ENCODE data around the gene SH2D2A. TPM values are rescaled to one million over a fixed set of nuclear protein-coding genes. Genes with fewer than 3 reads are reported as not detected.

The SH2D2A gene
- total RNA-seq, 4 donors from 2014 or later = 2.7 to 13.5 (median 6.5) TPM; not detected in 1

DNA sequence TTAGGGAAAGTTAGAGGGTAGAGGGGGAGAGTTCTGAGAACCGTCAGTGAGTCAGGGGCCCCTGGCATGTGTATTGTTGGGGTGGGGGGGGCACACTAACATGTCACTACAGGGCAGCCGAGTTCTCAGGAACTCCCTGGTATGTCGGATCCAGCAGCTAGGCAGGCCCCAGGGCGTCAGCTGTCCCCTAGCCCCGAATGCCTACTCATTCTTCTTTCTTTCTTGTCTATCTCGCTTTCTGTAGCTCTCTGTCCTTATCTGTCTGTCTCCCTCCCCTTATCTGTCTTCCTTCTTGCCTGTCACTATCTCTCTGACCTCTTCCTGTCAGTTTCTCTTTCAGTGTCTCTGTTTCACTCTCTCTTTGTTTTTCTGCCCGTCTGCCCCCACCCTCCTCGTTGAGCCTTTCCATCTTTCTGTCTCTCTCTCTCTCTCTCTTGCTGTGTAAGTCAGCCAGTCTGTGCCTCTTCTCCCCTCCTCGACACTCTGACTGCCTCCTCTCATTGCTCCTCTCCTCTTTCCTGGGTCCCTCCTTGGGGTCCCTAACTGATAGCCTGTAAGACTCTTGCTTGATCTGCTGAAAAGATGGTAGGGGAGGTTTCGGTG, 46.5 kb upstream of the SH2D2A start:
- no peak overlapping the region for H3K4me3 ChIP-seq
- H3K27me3 ChIP-seq = peaks cover 0 to 20% of the 10 kb centered on the region in 2 donors
- no peak overlapping the region for H3K27ac ChIP-seq
- H3K4me1 ChIP-seq = peaks cover 0 to 26% (median 17%) of the 10 kb centered on the region in 4 donors
- no peaks in the 10 kb centered on the region for H3K36me3 ChIP-seq
- TF ChIP-seq POLR2A (IDR thresholded peaks at IDR 0.05) = no peak
- TF ChIP-seq, protein P1, sequence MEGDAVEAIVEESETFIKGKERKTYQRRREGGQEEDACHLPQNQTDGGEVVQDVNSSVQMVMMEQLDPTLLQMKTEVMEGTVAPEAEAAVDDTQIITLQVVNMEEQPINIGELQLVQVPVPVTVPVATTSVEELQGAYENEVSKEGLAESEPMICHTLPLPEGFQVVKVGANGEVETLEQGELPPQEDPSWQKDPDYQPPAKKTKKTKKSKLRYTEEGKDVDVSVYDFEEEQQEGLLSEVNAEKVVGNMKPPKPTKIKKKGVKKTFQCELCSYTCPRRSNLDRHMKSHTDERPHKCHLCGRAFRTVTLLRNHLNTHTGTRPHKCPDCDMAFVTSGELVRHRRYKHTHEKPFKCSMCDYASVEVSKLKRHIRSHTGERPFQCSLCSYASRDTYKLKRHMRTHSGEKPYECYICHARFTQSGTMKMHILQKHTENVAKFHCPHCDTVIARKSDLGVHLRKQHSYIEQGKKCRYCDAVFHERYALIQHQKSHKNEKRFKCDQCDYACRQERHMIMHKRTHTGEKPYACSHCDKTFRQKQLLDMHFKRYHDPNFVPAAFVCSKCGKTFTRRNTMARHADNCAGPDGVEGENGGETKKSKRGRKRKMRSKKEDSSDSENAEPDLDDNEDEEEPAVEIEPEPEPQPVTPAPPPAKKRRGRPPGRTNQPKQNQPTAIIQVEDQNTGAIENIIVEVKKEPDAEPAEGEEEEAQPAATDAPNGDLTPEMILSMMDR (IDR thresholded peaks at IDR 0.05) = no peak
- no peak for DNase-seq
- H3K9me3 ChIP-seq = no peaks in the 10 kb centered on the region

DNA sequence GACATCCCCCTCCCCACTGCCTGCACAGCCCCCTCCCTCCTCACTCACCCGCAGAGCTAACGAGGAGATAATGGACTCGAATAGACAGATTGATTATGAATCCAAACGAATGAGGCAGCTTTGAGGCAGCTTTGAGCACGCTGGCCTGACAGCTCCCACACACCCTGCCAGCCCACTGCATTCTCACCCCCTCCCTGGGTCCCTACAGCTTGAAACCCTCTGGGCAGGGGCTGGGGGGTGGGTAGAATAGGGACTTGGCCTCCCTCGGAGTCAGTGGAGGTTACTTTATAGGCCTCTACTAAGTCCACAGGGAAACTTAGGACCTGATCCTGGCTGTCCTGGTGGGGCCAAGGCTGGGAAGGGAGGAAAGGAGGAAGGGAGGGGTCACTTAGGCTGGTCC, 45.9 kb upstream of the SH2D2A start:
- H3K4me3 ChIP-seq = no peak overlapping the region
- H3K27ac ChIP-seq = no peak overlapping the region
- DNase-seq = no peak
- no peaks in the 10 kb centered on the region for H3K36me3 ChIP-seq
- H3K9me3 ChIP-seq = no peaks in the 10 kb centered on the region
- H3K27me3 ChIP-seq = peaks cover 0 to 20% of the 10 kb centered on the region in 2 donors
- H3K4me1 ChIP-seq = peaks cover 0 to 26% (median 17%) of the 10 kb centered on the region in 4 donors
- TF ChIP-seq, protein P1 (IDR thresholded peaks at IDR 0.05) = no peak
- TF ChIP-seq POLR2A (IDR thresholded peaks at IDR 0.05) = no peak

DNA sequence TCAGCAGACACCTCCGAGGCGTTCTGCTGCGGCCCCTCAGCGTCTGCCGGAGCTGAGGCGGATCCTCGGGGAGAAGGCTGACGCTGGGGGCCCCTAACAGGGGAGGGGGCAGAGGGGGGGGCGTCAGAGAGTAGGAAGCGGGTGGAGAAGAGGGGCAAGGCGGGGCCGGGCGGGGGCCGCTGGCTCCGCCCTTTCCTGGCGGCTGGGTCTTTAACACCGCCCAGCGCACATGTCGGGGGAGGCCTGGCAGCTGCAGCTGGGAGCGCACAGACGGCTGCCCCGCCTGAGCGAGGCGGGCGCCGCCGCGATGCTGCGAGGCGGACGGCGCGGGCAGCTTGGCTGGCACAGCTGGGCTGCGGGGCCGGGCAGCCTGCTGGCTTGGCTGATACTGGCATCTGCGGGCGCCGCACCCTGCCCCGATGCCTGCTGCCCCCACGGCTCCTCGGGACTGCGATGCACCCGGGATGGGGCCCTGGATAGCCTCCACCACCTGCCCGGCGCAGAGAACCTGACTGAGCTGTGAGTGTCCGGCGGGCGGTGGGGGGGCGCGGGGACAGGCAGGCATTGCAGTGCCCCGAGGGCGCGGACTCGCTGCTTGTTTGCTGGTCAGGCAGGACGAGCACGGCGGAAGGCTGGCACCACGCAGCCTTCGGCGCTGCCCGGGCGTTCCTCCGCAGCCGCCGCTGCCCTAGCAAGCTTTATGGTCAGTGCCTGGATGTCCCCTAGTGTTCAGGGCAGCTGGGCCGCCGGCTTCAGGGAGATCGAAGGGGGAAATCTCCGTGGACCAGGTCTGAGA, 44.2 kb upstream of the SH2D2A start, which contains the start of gene NTRK1:
Gene NTRK1, plus strand, starts transcription at position 238 of the 796 bp plus-strand sequence. Its CDS starts 70 bp downstream, at position 308.
- peaks cover 0 to 20% of the 10 kb centered on the region in 2 donors for H3K27me3 ChIP-seq
- TF ChIP-seq POLR2A (IDR thresholded peaks at IDR 0.05) = no peak
- TF ChIP-seq, protein P1 (IDR thresholded peaks at IDR 0.05) = no peak
- no peaks in the 10 kb centered on the region for H3K36me3 ChIP-seq
- H3K4me3 ChIP-seq = peak within 1 kb of the TSS; percentile 14 to 43 (median 40)
- no peaks in the 10 kb centered on the region for H3K9me3 ChIP-seq
- H3K27ac ChIP-seq = no peak within 1 kb of the TSS
- peak in 2 of 3 donors; percentile 22 to 66 for DNase-seq
- H3K4me1 ChIP-seq = peaks cover 0 to 26% (median 17%) of the 10 kb centered on the region in 4 donors

DNA sequence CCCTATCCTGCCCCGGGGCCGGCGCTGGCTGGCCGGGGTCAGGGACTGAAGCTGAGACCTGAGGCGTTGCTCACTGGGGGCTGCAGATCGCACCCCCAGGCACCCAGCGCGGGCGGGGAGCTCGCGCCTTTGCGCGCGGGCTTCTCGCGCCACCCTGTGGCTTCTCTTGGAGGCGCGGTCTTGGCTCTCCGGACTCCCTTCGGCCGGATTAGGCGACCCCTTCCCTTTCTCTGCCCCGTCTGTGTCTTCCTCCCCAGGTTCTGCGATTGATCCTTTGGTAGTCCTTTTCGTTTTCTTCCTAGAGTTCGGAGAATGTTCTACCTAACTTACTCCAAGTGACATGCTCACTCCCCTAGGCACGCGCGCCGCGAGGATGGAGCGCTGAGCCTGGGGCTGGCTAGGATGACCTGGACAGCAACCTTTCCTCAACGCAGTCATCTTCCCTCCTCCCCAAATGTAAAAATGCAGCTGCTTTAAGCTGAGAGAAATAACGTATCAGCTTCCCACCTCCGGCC, 43.5 kb upstream of the SH2D2A start:
- no peak overlapping the region for H3K27ac ChIP-seq
- H3K4me3 ChIP-seq = peak overlapping the region; percentile 14 to 43 (median 40)
- no peaks in the 10 kb centered on the region for H3K9me3 ChIP-seq
- DNase-seq = peak in 2 of 3 donors; percentile 28 to 69
- TF ChIP-seq, protein P1 (IDR thresholded peaks at IDR 0.05) = peak; percentile 41 to 77 (median 62)
- no peak for TF ChIP-seq POLR2A (IDR thresholded peaks at IDR 0.05)
- H3K4me1 ChIP-seq = peaks cover 0 to 26% (median 17%) of the 10 kb centered on the region in 4 donors
- peaks cover 0 to 20% of the 10 kb centered on the region in 2 donors for H3K27me3 ChIP-seq
- H3K36me3 ChIP-seq = no peaks in the 10 kb centered on the region

DNA sequence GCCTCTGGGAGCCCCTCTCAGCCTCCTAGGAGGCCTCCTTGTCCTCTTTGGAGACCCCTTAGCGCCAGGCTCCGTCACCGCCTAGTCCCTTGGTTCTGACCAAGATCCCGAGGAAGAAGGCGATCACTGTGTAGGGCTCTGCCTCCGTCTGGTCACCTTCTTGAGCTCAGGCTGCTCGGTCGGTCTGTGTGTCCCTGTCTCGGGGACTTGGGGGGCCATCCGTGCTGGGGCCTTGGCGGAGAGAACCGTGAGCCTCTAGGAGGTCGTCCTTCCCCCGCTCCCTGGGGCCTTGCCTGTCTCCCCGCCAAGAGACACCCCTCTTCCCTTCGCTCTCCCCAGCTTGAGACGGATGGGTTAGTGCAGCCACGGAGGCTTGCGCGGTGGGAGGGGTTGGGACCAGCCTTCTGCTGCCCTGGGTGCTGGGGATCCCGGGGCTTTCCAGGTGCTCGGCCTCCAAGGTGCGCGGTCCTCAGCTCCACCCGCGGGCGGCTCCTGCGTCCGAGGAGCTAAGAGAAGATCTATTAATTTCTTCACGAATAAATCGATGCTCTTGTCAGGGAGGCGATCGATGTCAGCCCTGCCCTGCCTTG, 43.0 kb upstream of the SH2D2A start:
- Histone ChIP-seq H3K4me1 (peaks cover 0 to 26% (median 17%) of the 10 kb centered on the region in 4 donors), H3K36me3 (no peaks in the 10 kb centered on the region), H3K27me3 (peaks cover 0 to 20% of the 10 kb centered on the region in 2 donors), H3K4me3 (peak overlapping the region; percentile 14 to 43 (median 40)), H3K9me3 (no peaks in the 10 kb centered on the region), H3K27ac (no peak overlapping the region)
- no peak for DNase-seq
- no peak for TF ChIP-seq POLR2A (IDR thresholded peaks at IDR 0.05)
- TF ChIP-seq, protein P1 (IDR thresholded peaks at IDR 0.05) = no peak

Measured in Peyer's patch (tissue), 4 donors.